ENCODE measurements around the gene RNF215.

RNF215 gene

DNA sequence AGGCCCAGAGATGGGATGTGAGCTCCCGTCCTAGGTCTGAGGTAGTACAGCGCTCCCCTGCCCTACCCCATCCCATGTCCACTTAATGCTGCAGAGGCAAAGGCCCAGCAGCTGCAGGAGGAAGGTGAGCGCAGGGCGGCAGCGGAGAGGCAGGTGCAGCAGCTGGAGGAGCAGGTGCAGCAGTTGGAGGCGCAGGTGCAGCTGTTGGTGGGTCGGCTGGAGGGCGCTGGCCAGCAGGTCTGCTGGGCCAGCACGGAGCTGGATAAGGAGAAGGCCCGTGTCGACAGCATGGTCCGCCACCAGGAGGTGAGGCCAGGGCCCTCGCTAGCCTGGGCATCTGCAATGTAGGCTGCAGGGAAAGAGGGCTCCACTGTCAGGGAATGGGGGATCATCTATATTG, 15.2 kb downstream of the RNF215 start:
- TF ChIP-seq, protein P1, sequence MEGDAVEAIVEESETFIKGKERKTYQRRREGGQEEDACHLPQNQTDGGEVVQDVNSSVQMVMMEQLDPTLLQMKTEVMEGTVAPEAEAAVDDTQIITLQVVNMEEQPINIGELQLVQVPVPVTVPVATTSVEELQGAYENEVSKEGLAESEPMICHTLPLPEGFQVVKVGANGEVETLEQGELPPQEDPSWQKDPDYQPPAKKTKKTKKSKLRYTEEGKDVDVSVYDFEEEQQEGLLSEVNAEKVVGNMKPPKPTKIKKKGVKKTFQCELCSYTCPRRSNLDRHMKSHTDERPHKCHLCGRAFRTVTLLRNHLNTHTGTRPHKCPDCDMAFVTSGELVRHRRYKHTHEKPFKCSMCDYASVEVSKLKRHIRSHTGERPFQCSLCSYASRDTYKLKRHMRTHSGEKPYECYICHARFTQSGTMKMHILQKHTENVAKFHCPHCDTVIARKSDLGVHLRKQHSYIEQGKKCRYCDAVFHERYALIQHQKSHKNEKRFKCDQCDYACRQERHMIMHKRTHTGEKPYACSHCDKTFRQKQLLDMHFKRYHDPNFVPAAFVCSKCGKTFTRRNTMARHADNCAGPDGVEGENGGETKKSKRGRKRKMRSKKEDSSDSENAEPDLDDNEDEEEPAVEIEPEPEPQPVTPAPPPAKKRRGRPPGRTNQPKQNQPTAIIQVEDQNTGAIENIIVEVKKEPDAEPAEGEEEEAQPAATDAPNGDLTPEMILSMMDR (IDR thresholded peaks at IDR 0.05; ENCODE audit: insufficient read depth, low read length, poor library complexity, severe bottlenecking), result no peak
- TF ChIP-seq EZH2phosphoT487 (conservative IDR thresholded peaks at IDR 0.05; ENCODE audit: low read length), result no peak
- H3F3A ChIP-seq (ENCODE audit: insufficient read depth), result no peaks in the 10 kb centered on the region
- H3K27me3 ChIP-seq (ENCODE audit: low read length), result no peaks in the 10 kb centered on the region
- no peak overlapping the region for H3K4me3 ChIP-seq (ENCODE audit: insufficient read depth, low read length, poor library complexity, severe bottlenecking)
- no peaks in the 10 kb centered on the region for H3K79me2 ChIP-seq (ENCODE audit: insufficient read depth, low read length)
- H3K9me3 ChIP-seq (ENCODE audit: insufficient read depth, low read length), result no peaks in the 10 kb centered on the region
- no peaks in the 10 kb centered on the region for H3K36me3 ChIP-seq (ENCODE audit: low read length)
- no peak overlapping the region for H2AFZ ChIP-seq (ENCODE audit: low read depth, low read length, severe bottlenecking)
- H3K4me2 ChIP-seq (ENCODE audit: low read depth, low read length, poor library complexity, severe bottlenecking), result no peak overlapping the region
- no peaks in the 10 kb centered on the region for H3K9me2 ChIP-seq (replicated peaks; ENCODE audit: insufficient read depth, low read length)
- no peaks in the 10 kb centered on the region for H4K20me1 ChIP-seq (ENCODE audit: low read depth, low read length)
- no peak overlapping the region for H3K27ac ChIP-seq (ENCODE audit: low read depth, low read length)
- no peak overlapping the region for H3K9ac ChIP-seq (ENCODE audit: low read length)

DNA sequence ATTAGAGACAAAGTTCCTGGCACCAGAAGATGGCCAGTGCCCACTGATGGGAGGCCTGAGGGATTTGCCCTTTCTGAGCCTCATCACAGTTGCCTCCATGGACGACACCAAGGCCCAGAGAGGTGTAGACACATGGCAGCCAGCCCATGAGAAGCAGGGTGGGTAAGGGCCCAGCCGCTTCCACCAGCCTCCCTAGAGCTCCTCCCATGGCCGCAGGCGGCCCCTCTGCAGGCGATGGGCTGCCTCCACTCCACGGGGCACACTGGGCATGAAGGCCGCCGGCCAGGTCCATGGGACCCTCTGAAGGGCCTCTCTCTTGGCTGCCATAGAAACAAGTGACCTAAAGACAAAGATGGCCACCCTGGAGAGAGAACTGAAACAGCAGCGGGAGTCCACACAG, 15.9 kb downstream of the RNF215 start:
- Histone ChIP-seq H3K4me3 (ENCODE audit: insufficient read depth, low read length, poor library complexity, severe bottlenecking) (no peak overlapping the region), H4K20me1 (ENCODE audit: low read depth, low read length) (no peaks in the 10 kb centered on the region), H3F3A (ENCODE audit: insufficient read depth) (no peaks in the 10 kb centered on the region), H3K9me2 (replicated peaks; ENCODE audit: insufficient read depth, low read length) (no peaks in the 10 kb centered on the region), H3K79me2 (ENCODE audit: insufficient read depth, low read length) (no peaks in the 10 kb centered on the region), H3K27ac (ENCODE audit: low read depth, low read length) (no peak overlapping the region), H3K36me3 (ENCODE audit: low read length) (no peaks in the 10 kb centered on the region), H3K4me2 (ENCODE audit: low read depth, low read length, poor library complexity, severe bottlenecking) (no peak overlapping the region), H2AFZ (ENCODE audit: low read depth, low read length, severe bottlenecking) (no peak overlapping the region), H3K9ac (ENCODE audit: low read length) (no peak overlapping the region), H3K27me3 (ENCODE audit: low read length) (no peaks in the 10 kb centered on the region), H3K9me3 (ENCODE audit: insufficient read depth, low read length) (no peaks in the 10 kb centered on the region)
- TF ChIP-seq, protein P1 (IDR thresholded peaks at IDR 0.05; ENCODE audit: insufficient read depth, low read length, poor library complexity, severe bottlenecking), result no peak
- TF ChIP-seq EZH2phosphoT487 (conservative IDR thresholded peaks at IDR 0.05; ENCODE audit: low read length), result no peak

DNA sequence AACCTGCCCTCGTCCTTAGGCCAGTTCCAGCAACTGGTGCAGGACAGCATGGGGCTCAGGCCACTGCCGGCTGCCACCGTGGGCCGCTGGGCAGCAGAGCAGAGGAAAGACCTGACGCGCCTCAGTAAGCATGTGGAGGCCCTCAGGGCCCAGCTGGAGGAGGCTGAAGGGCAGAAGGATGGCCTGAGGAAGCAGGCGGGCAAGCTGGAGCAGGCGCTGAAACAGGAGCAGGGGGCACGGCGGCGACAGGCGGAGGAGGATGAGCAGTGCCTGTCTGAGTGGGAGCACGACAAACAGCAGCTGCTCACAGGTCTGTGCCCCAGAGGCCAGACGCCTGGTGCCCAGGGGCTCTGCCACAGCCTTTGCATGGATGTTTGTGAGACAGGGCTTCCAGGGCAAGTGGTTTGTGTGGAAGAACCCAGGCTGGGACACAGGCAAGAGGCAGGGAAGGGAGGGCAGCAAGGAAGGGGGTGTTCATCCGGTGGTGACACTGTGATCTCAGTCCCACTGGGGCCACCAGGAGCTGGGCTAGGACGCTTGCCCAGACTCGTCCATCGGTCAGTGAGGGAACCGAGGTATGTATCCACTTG, 16.5 kb downstream of the RNF215 start:
- Histone ChIP-seq H4K20me1 (ENCODE audit: low read depth, low read length) (no peaks in the 10 kb centered on the region), H3K79me2 (ENCODE audit: insufficient read depth, low read length) (no peaks in the 10 kb centered on the region), H3K36me3 (ENCODE audit: low read length) (no peaks in the 10 kb centered on the region), H3K27me3 (ENCODE audit: low read length) (no peaks in the 10 kb centered on the region), H3K27ac (ENCODE audit: low read depth, low read length) (no peak overlapping the region), H3K4me2 (ENCODE audit: low read depth, low read length, poor library complexity, severe bottlenecking) (no peak overlapping the region), H3K9me2 (replicated peaks; ENCODE audit: insufficient read depth, low read length) (no peaks in the 10 kb centered on the region), H3K9ac (ENCODE audit: low read length) (no peak overlapping the region), H3K9me3 (ENCODE audit: insufficient read depth, low read length) (no peaks in the 10 kb centered on the region), H2AFZ (ENCODE audit: low read depth, low read length, severe bottlenecking) (no peak overlapping the region), H3K4me3 (ENCODE audit: insufficient read depth, low read length, poor library complexity, severe bottlenecking) (no peak overlapping the region), H3F3A (ENCODE audit: insufficient read depth) (no peaks in the 10 kb centered on the region)
- no peak for TF ChIP-seq EZH2phosphoT487 (conservative IDR thresholded peaks at IDR 0.05; ENCODE audit: low read length)
- TF ChIP-seq, protein P1 (IDR thresholded peaks at IDR 0.05; ENCODE audit: insufficient read depth, low read length, poor library complexity, severe bottlenecking), result no peak

All from SU-DHL-6 (cell line).